MCF 10A (cell line): Measurements from ENCODE around the gene VAV3. TPM values are rescaled to one million over a fixed set of nuclear protein-coding genes. Genes with fewer than 3 reads are reported as not detected.
A peak's percentile ranks its signal among the peaks of the same experiment; 100 is the strongest.

Experiments
- BruUV-seq: library from RNA; stranded (reverse); fragments of 400-500 nt; replicated peaks from 2 replicates; lab custom pipeline; 2021; lab: Mats Ljungman, UMichigan
- CTCF ChIA-PET: fragments of 300-600 bp; sonication (Branson Sonifier 250); formaldehyde crosslinking; extraction: SDS; loops from one replicate; lab custom pipeline; 2021; ENCODE audit warnings: antibody characterized with exemption, inconsistent platforms; lab: Yijun Ruan, JAX
- POLR2A ChIA-PET: fragments of 300-600, 350-650 bp; sonication (Branson Sonifier 250); formaldehyde crosslinking; extraction: SDS; loops from one replicate; lab custom pipeline; 2020; ENCODE audit warnings: antibody characterized with exemption, inconsistent platforms; lab: Yijun Ruan, JAX
- DNase-seq: peaks from one replicate; pipeline ENCODE4 v3.0.0-alpha.2; 2018; ENCODE audit not compliant: unreplicated experiment
- H3K27ac Mint-ChIP-seq: one replicate; pipeline ENCODE4 v1.8.0; 2022; ENCODE audit warnings: mild to moderate bottlenecking, low read depth, mixed read lengths; ENCODE audit not compliant: unreplicated experiment
- H3K27me3 Mint-ChIP-seq: one replicate; pipeline ENCODE4 v1.8.0; 2022; ENCODE audit warnings: mixed read lengths; ENCODE audit not compliant: insufficient read depth, unreplicated experiment
- H3K36me3 Mint-ChIP-seq: one replicate; pipeline ENCODE4 v1.8.0; 2022; ENCODE audit warnings: mild to moderate bottlenecking, moderate library complexity, mixed read lengths; ENCODE audit not compliant: insufficient read depth, unreplicated experiment
- H3K4me1 Mint-ChIP-seq: one replicate; pipeline ENCODE4 v1.8.0; 2022; ENCODE audit warnings: mixed read lengths; ENCODE audit not compliant: insufficient read depth, unreplicated experiment
- H3K4me3 Mint-ChIP-seq: one replicate; pipeline ENCODE4 v1.8.0; 2022; ENCODE audit warnings: mild to moderate bottlenecking, moderate library complexity, mixed read lengths; ENCODE audit not compliant: unreplicated experiment
- H3K9me3 Mint-ChIP-seq: one replicate; pipeline ENCODE4 v1.8.0; 2022; ENCODE audit warnings: mixed read lengths; ENCODE audit not compliant: unreplicated experiment
- CTCF ChIP-seq: fragments of 200-600 bp; IDR thresholded peaks from one replicate; pipeline ENCODE4 v1.8.0; 2022; ENCODE audit warnings: antibody characterized with exemption, mild to moderate bottlenecking; ENCODE audit not compliant: unreplicated experiment
- intact Hi-C: fragments of 100-400 bp; cut with micrococcal nuclease; formaldehyde crosslinking; loops from 2 replicates; pipeline ENCODE4 v1.14.1; 2022
- total RNA-seq: library from RNA; stranded (reverse); gene quantifications from 2 replicates; pipeline ENCODE4 v1.2.3, GENCODE V29; 2022

The VAV3 gene
- total RNA-seq, 1 experiment from 2014 or later = 2.0 TPM

DNA sequence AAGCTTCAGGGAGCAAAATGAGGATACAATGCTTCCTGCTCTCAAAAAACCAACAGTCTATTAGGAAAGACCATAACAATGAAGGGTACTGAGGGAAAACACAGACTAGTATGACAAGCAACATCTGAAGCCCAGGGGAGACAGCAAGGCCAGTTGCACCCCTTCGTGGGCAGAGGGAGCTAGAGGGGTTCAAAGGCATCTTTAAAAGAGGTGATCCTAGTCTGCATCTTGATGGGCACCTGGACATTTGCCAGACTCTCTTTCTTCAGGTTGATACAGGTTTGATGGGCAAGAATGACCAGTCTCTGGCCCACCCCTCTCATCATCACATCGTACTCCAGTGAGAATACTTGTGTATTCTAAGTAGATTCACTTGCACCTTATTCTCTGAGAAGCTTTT lies 177.7 kb downstream of the VAV3 start:
- Mint-ChIP-seq H3K4me1 (peaks cover 6% of the 10 kb centered on the region), H3K4me3 (no peak overlapping the region), H3K36me3 (no peaks in the 10 kb centered on the region), H3K27ac (no peak overlapping the region), H3K27me3 (no peaks in the 10 kb centered on the region), H3K9me3 (no peaks in the 10 kb centered on the region)
- intact Hi-C loops = loop anchor here (1.0 to 10.0 kb wide), 5 partner anchors 88 to 1328 kb away; partner anchors contain the start of genes ELAPOR1 and SLC25A24
- BruUV-seq = no TSS peak
- ChIA-PET CTCF (interaction anchor here (0.6 to 13.0 kb wide), 2 partner anchors 320 to 339 kb away, joined by 3 to 382 read pairs; no protein-coding TSS in a partner anchor), POLR2A (interaction anchor here (1.4 kb wide), 1 partner anchor 339 kb away, joined by 3 read pairs; no protein-coding TSS in a partner anchor)
- peak; percentile 33 for DNase-seq
- no peak for TF ChIP-seq CTCF

DNA sequence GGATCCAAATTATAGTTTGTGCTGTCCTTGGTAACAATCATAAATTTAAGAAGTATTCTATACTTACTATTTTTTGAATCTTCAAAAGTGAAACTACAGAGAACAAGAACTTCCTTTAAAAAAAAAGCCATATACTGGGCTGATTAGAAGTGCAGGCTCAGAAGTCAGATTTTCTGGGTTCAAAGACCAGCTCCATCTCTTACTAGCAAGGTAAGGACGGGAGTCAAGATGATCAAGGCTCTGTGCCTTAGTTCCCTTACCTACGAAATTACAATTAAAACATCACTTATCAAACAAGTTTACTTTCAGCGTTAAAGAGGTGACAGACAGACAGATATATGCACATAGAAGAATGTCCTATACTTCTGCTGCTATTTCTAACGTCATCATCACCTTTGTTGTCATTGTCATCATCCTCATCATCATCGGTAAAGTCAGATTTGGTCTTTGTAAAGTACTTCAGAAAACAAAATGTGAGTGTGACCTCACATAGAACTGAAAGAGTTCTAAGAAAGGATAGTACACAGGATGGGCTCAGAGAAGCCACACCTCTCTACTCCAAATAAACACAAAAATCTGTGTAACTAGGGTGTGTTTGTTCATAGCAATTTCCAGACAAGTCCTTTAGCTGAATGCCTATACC lies 178.7 kb downstream of the VAV3 start:
- no peaks in the 10 kb centered on the region for H3K36me3 Mint-ChIP-seq
- intact Hi-C loops = loop anchor here (10.0 kb wide), 4 partner anchors 88 to 1328 kb away; partner anchors contain the start of genes ELAPOR1 and SLC25A24
- H3K27ac Mint-ChIP-seq = no peak overlapping the region
- TF ChIP-seq CTCF = no peak
- no peaks in the 10 kb centered on the region for H3K9me3 Mint-ChIP-seq
- CTCF ChIA-PET = interaction anchor here (0.5 to 13.0 kb wide), 4 partner anchors 59 to 403 kb away, joined by 3 to 382 read pairs (median 4); no protein-coding TSS in a partner anchor
- POLR2A ChIA-PET = interaction anchor here (1.4 kb wide), 1 partner anchor 340 kb away, joined by 3 read pairs; no protein-coding TSS in a partner anchor
- H3K27me3 Mint-ChIP-seq = no peaks in the 10 kb centered on the region
- no TSS peak for BruUV-seq
- DNase-seq = no peak
- H3K4me1 Mint-ChIP-seq = peaks cover 6% of the 10 kb centered on the region
- no peak overlapping the region for H3K4me3 Mint-ChIP-seq

GRCh38 chr1:107785496-107786202 lies 179.3 kb downstream of the VAV3 start:
- intact Hi-C loops = loop anchor here (10.0 kb wide), 4 partner anchors 89 to 1329 kb away; partner anchors contain the start of genes ELAPOR1 and SLC25A24
- Mint-ChIP-seq H3K4me1 (peaks cover 6% of the 10 kb centered on the region), H3K27ac (no peak overlapping the region), H3K27me3 (no peaks in the 10 kb centered on the region), H3K9me3 (no peaks in the 10 kb centered on the region), H3K36me3 (no peaks in the 10 kb centered on the region), H3K4me3 (no peak overlapping the region)
- ChIA-PET POLR2A (interaction anchor here (1.1 to 1.4 kb wide), 2 partner anchors 339 to 341 kb away, joined by 3 read pairs; no protein-coding TSS in a partner anchor), CTCF (interaction anchor here (0.5 to 13.0 kb wide), 6 partner anchors 9 to 404 kb away, joined by 3 to 382 read pairs (median 3); no protein-coding TSS in a partner anchor)
- no TSS peak for BruUV-seq
- TF ChIP-seq CTCF = no peak
- no peak for DNase-seq
